Stomach (tissue), 4 donors: ENCODE results near the gene UBXN1.

Experiments
- EP300 ChIP-seq: sonication (generic); formaldehyde crosslinking; IDR thresholded peaks from one replicate; pipeline ENCODE4 v1.6.1; 2017; ENCODE audit warnings: antibody characterized with exemption
- POLR2A ChIP-seq, 4 donors: fragments of 450-650 bp; IDR thresholded peaks; one replicate each; pipeline ENCODE4 v1.6.1; 2016; ENCODE audit warnings: antibody characterized with exemption in 4 of 4, control low read depth in 2 of 4, mild to moderate bottlenecking in 1 of 4, moderate library complexity in 1 of 4
- POLR2AphosphoS5 ChIP-seq, 3 donors: sonication (generic); formaldehyde crosslinking; IDR thresholded peaks; one replicate each; pipeline ENCODE4 v1.6.1; 2016; ENCODE audit warnings: antibody characterized with exemption in 3 of 3
- TF ChIP-seq, protein P1 (sequence below), 7 experiments: fragments of 450-650 bp in 4 of 7; fragments of 200-600 bp in 3 of 7; sonication (generic) in 3 of 7; IDR thresholded peaks; one replicate each; pipeline ENCODE4 v1.5.1; 2016 to 2019; ENCODE audit warnings: antibody characterized with exemption in 7 of 7, control low read depth in 2 of 7, mild to moderate bottlenecking in 1 of 7

DNA sequence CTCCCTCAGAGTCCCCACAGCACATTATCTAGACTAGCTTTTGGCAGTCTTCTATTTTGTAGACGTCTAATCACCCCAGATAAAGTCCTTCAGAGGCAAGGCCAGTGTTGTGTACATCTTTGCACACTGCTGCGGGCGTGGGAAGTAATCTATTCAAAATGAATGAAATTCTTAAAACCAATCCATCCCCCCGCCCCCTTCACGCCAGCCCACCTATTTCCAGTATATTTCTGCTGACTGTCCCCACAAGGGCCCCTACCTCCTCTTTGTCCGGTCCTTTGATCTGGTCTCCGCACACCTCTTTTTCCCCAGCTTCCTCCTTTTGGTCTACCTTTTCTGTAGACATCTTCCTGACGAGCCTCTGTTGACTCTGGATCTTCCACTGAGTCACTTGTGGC lies 28.0 kb upstream of the UBXN1 start:
- TF ChIP-seq POLR2A (IDR thresholded peaks at IDR 0.05) (no peak), EP300 (no peak), POLR2AphosphoS5 (IDR thresholded peaks at IDR 0.05) (no peak)
- TF ChIP-seq, protein P1, sequence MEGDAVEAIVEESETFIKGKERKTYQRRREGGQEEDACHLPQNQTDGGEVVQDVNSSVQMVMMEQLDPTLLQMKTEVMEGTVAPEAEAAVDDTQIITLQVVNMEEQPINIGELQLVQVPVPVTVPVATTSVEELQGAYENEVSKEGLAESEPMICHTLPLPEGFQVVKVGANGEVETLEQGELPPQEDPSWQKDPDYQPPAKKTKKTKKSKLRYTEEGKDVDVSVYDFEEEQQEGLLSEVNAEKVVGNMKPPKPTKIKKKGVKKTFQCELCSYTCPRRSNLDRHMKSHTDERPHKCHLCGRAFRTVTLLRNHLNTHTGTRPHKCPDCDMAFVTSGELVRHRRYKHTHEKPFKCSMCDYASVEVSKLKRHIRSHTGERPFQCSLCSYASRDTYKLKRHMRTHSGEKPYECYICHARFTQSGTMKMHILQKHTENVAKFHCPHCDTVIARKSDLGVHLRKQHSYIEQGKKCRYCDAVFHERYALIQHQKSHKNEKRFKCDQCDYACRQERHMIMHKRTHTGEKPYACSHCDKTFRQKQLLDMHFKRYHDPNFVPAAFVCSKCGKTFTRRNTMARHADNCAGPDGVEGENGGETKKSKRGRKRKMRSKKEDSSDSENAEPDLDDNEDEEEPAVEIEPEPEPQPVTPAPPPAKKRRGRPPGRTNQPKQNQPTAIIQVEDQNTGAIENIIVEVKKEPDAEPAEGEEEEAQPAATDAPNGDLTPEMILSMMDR (IDR thresholded peaks at IDR 0.05), result no peak
